Measurements from ENCODE around the gene PCDH9. TPM values are rescaled to one million over a fixed set of nuclear protein-coding genes. Genes with fewer than 3 reads are reported as not detected.

The PCDH9 gene
- total and polyA plus RNA-seq, 11 donors: 3.0 to 39.6 (median 21.6) TPM

DNA sequence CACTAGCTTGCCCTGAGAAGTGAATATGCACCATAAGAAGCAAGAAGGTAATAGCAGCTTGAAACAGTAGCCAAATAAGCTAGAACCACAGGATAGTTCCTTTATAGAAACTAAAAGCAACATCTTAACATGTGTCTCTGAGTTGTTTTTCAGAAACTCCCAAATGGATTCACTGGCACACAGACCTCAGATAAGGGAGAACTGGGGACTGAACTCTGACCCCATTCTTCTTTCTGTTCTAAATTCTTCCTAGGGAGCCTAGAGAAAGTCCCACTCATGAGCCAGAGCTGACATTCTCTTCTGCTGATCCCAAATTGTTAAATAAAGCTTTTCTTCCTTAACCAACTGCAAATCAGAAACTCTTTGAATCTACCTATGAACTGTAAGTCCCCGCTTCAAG, 146.1 kb downstream of the PCDH9 start:
- DNase-seq: no peak
- no peaks in the 10 kb centered on the region for H3K27me3 ChIP-seq
- WGBS, 4 donors: 86 to 93% (median 90%) methylated on average over 1 of the region's 1 CpG
- H3K27ac ChIP-seq: peak overlapping the region in 6 of 12 donors; percentile 3 to 45 (median 35)
- H3K9me3 ChIP-seq: no peaks in the 10 kb centered on the region
- peaks cover 0 to 27% (median 10%) of the 10 kb centered on the region in 12 donors for H3K4me1 ChIP-seq
- H3K4me3 ChIP-seq: no peak overlapping the region
- intact Hi-C loops (cut with DNase I): loop anchor here in 1 of 10 donors (10.0 kb wide), 1 partner anchor 51 kb away; no protein-coding TSS in a partner anchor
- ATAC-seq: peak in 2 of 4 donors; percentile 40 to 57
- no peak for TF ChIP-seq POLR2A (IDR thresholded peaks at IDR 0.05)
- TF ChIP-seq, protein P1, sequence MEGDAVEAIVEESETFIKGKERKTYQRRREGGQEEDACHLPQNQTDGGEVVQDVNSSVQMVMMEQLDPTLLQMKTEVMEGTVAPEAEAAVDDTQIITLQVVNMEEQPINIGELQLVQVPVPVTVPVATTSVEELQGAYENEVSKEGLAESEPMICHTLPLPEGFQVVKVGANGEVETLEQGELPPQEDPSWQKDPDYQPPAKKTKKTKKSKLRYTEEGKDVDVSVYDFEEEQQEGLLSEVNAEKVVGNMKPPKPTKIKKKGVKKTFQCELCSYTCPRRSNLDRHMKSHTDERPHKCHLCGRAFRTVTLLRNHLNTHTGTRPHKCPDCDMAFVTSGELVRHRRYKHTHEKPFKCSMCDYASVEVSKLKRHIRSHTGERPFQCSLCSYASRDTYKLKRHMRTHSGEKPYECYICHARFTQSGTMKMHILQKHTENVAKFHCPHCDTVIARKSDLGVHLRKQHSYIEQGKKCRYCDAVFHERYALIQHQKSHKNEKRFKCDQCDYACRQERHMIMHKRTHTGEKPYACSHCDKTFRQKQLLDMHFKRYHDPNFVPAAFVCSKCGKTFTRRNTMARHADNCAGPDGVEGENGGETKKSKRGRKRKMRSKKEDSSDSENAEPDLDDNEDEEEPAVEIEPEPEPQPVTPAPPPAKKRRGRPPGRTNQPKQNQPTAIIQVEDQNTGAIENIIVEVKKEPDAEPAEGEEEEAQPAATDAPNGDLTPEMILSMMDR (IDR thresholded peaks at IDR 0.05): no peak
- no peaks in the 10 kb centered on the region for H3K36me3 ChIP-seq

- Histone ChIP-seq H3K27me3 (no peaks in the 10 kb centered on the region), H3K4me1 (peaks cover 0 to 27% (median 10%) of the 10 kb centered on the region in 12 donors), H3K9me3 (no peaks in the 10 kb centered on the region), H3K27ac (peak overlapping the region in 3 of 12 donors; percentile 40 to 45 (median 41)), H3K4me3 (no peak overlapping the region), H3K36me3 (no peaks in the 10 kb centered on the region)
- TF ChIP-seq, protein P1 (IDR thresholded peaks at IDR 0.05): no peak
- no peak for TF ChIP-seq POLR2A (IDR thresholded peaks at IDR 0.05)
- intact Hi-C loops (cut with DNase I): loop anchor here in 1 of 10 donors (10.0 kb wide), 1 partner anchor 51 kb away; no protein-coding TSS in a partner anchor
- DNase-seq (no peak), ATAC-seq (no peak)
- WGBS, 4 donors: 76 to 86% (median 80%) methylated on average over 2 of the region's 2 CpGs
Measured at GRCh38 chr13:67083519-67083918, 146.6 kb downstream of the PCDH9 start.

- TF ChIP-seq, protein P1 (IDR thresholded peaks at IDR 0.05): no peak
- no peak for TF ChIP-seq POLR2A (IDR thresholded peaks at IDR 0.05)
- intact Hi-C loops (cut with DNase I): loop anchor here in 1 of 10 donors (10.0 kb wide), 1 partner anchor 54 kb away; no protein-coding TSS in a partner anchor
- H3K9me3 ChIP-seq: no peaks in the 10 kb centered on the region
- no peak overlapping the region for H3K27ac ChIP-seq
- peaks cover 0 to 13% (median 4%) of the 10 kb centered on the region in 12 donors for H3K4me1 ChIP-seq
- ATAC-seq (no peak), DNase-seq (no peak)
- no peak overlapping the region for H3K4me3 ChIP-seq
- 93 to 98% (median 94%) methylated on average over 2 of the region's 2 CpGs for WGBS, 4 donors
- H3K27me3 ChIP-seq: no peaks in the 10 kb centered on the region
- H3K36me3 ChIP-seq: no peaks in the 10 kb centered on the region
Measured at GRCh38 chr13:67080351-67080750, 149.8 kb downstream of the PCDH9 start.

DNA sequence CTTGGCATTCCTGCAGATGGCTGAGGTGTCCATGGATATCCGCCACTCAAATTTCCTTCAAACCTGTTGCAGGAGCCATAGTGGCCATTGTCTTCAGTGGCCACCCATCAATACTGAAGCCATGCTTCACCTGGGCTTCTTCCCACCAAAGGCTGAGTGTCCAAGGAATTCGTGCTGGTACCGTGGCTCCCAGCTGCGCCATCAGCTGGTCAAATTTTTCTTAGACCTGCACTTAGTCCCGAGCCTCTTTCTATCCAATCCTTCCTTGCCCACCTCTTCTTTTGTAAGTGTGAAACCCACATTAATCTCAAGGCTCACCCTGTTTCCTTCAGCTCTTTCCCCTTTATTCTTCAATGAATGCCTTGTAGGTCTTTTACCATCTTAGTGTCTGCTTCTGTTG, 152.1 kb downstream of the PCDH9 start:
- H3K27me3 ChIP-seq: no peaks in the 10 kb centered on the region
- H3K4me3 ChIP-seq: no peak overlapping the region
- no peak overlapping the region for H3K27ac ChIP-seq
- TF ChIP-seq, protein P1 (IDR thresholded peaks at IDR 0.05): no peak
- TF ChIP-seq POLR2A (IDR thresholded peaks at IDR 0.05): no peak
- 92 to 95% (median 94%) methylated on average over 5 of the region's 5 CpGs for WGBS, 4 donors
- ATAC-seq (no peak), DNase-seq (no peak)
- no peaks in the 10 kb centered on the region for H3K36me3 ChIP-seq
- peaks cover 0 to 6% (median 0%) of the 10 kb centered on the region in 12 donors for H3K4me1 ChIP-seq
- H3K9me3 ChIP-seq: no peaks in the 10 kb centered on the region
- intact Hi-C loops (cut with DNase I): loop anchor here in 9 of 10 donors (5.0 to 10.0 kb wide), 4 partner anchors 139 to 383 kb away; no protein-coding TSS in a partner anchor

Measured in heart left ventricle (tissue), 16 donors.